Stimulated activated CD8-positive, alpha-beta memory T cell treated with anti-CD3 and anti-CD28 coated beads, Interleukin-7, amount 100 ng/mL, for 1 hour (primary cell): Measurements from ENCODE around the gene COQ8A.
A peak's percentile ranks its signal among the peaks of the same experiment; 100 is the strongest.
"Not testable (repeated sequence)": the region's sequence is repeated elsewhere in the genome, so short reads cannot be mapped to it uniquely, and the experiment has no call there.

Source experiments
- DNase-seq, 2 donors: peaks; one replicate each; pipeline ENCODE4 v3.0.0-alpha.2; 2020; ENCODE audit warnings: low read depth in 2 of 2

COQ8A gene

GRCh38 chr1:226921504-226921903, 18.6 kb upstream of the COQ8A start:
- no peak for DNase-seq

DNA sequence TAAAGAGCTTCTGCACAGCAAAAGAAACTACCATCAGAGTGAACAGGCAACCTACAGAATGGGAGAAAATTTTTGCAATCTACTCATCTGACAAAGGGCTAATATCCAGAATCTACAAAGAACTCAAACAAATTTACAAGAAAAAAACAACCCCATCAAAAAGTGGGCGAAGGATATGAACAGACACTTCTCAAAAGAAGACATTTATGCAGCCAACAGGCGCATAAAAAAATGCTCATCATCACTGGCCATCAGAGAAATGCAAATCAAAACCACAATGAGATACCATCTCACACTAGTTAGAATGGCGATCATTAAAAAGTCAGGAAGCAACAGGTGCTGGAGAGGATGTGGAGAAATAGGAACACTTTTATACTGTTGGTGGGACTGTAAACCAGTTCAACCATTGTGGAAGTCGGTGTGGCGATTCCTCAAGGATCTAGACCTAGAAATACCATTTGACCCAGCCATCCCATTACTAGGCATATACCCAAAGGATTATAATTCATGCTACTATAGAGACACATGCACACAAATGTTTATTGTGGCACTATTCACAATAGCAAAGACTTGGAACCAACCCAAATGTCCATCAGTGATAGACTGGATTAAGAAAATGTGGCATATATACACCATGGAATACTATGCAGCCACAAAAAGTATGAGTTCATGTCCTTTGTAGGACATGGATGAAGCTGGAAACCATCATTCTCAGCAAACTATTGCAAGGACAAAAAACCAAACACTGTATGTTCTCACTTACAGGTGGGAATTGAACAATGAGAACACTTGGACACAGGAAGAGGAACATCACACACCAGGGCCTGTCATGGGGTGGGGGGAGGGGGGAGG, 10.6 kb upstream of the COQ8A start:
- not testable (repeated sequence) for DNase-seq

DNA sequence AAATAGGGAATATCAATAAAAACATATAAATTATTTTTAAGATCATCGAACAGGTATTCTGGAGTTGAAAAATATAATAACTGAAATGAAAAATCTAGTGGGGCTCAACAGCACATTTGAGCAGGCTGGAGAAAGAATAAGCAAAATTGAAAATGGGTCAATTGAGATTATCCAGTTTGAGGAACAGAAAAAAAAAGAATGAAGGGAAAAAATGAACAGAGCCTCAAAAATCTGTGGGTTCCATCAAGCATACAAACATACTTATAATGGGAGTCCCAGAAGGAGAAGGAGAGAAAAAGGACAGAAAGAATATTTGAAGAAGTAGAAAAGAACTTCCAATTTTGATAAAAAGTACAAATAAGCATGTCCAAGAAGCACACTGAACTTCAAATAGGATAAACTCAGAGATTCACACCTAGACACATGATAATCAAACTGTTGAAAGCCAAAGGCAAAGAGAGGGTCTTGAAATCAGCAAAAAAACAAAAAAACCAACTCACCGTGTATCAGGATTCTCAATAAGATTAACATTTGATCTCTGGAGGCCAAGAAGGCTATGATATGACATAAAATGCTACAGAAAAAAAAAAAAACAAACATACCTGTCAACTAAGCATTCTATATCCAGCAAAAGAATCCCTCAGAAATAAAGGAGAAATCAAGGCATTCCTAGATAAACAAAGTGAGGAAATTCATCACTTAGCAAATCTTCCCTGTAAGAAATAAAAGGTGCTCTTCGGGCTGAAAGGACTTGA, 5.4 kb upstream of the COQ8A start:
- DNase-seq, result no peak

GRCh38 chr1:226937940-226938725, 2.0 kb upstream of the COQ8A start:
- no peak for DNase-seq

DNA sequence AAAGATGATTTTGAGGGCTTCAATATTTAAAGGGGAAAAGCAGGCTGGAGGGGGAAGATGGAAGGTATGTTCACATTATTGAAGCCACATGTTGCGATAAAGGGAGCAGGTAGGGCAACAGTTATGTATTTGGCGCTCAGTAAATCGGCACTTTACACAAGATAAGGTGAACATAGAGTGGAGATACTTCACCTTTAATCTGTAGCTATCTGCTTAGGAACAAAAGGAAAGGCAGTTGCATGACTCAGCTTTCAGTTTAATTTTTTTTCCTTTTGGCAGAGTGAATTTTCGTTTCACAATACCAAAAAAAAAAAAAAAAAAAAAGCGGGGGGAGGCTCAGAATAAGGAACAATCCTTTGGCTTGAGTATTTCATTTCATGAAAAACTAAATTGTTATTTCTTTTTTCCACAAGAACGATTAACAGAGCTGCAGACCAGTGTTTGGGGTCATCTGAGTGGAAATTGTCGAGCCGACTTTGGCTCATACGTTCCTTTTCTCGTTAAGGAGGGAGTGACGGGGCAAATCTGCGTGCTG, 1.1 kb upstream of the COQ8A start:
- DNase-seq, result no peak

DNA sequence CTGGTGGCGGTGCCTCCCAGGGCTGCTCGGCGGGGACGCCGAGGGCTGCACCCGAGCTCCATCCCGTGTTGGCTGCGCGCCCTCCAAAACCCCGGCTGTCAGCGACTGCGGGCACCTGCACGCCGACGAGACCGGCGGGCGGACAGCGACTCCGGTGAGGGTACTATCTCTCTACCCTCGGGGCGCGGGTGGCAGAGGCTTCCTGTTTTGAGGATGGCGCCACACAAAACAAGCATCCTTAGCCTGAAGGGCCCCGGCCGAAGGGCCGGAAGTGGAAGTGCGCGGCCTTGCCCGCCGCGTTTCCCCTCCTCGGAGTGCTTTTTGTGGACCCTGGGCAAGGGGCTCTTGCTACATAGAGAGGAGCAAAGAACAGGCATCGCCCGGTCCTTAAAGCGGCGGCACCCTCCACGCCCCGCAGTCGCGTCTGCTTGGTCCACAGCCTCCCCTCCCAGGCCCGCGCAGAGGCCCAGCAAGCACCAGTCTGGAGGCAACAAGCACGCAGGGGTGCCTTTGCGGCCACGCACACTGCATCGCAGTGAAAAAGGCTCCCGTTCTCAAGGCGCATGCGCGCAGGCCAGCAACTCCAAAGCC, 561 bp upstream of the COQ8A start:
- peak in 1 of 2 donors; percentile 41 for DNase-seq

DNA sequence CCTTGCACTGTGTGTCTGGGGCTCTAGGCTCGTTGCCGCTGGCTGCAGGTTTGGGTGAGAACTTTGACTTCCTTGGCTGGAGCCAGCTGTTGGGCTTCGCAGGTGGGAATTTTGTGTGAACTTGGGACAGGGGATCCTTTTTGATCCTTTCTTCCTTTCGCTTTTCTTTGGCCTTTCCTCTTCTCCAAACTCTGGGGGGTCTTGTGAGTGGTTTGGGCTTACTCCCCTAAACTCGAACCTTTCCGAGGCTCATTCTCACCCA, 643 bp downstream of the COQ8A start:
- no peak for DNase-seq

- DNase-seq, result no peak
Observed at GRCh38 chr1:226942392-226942791, 2.3 kb downstream of the COQ8A start.

- DNase-seq, result no peak
Observed at GRCh38 chr1:226943156-226943555, 3.1 kb downstream of the COQ8A start.

DNA sequence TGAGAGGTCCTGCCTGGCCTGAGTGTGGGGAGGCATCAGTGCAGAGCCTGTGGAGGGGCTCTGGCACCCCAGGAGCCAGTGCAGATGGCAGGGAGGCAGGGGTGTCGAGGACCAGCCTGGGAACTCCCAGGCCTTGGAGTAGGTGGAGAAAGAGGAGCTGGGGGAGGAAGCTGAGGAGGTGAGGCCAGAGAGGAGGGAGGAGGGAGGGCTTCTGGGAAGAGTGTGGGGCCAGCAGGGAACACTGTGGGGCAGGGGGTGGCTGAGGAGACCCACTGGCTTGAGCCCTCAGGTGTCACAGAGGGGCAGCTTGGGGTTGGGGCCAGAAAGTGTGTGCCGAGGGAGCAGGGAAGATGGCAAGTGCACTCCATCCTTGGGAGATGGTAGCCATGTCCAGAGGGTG, 3.8 kb downstream of the COQ8A start:
- no peak for DNase-seq

- no peak for DNase-seq
Observed at GRCh38 chr1:226945106-226945857, 5.2 kb downstream of the COQ8A start.

DNA sequence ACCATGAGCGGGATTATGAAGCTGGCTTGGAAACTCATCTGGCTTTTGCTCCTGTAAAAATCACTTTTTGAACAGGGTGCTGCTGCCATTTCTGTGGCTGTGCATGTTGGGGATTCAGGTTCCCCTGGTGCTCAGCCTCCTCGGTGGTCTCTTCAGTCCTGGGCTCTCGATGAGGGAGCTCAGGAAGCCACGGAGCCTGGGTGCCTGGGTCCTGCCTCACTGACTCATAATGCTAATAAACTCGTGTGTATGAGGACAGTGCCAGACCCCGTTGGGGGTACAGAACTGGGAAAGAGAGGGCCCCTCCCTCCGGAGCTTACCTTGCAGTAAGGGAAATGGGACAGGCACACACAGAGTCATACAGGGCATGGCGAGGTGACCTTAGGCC, 5.8 kb downstream of the COQ8A start:
- no peak for DNase-seq

- no peak for DNase-seq
Observed at GRCh38 chr1:226946285-226946684, 6.2 kb downstream of the COQ8A start.

DNA sequence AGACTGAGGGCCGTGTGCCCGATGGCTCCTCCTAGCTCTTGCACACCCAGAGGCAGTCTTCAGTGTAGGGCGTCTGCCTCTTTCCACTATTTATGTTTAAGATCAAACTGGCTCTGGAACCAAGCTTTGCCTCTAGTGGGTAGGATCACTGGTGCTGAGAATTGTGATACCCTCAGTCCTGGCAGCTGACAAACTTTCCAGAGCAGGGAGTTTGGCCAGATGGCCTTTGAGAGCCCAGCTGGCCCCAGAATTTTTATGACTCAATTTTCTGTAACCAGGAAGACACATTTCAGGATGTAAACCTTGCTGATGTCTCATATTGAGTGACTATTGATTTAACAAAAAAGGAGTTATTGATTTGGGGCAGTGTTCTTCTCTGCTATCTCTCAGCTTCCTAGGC, 6.7 kb downstream of the COQ8A start:
- no peak for DNase-seq

DNA sequence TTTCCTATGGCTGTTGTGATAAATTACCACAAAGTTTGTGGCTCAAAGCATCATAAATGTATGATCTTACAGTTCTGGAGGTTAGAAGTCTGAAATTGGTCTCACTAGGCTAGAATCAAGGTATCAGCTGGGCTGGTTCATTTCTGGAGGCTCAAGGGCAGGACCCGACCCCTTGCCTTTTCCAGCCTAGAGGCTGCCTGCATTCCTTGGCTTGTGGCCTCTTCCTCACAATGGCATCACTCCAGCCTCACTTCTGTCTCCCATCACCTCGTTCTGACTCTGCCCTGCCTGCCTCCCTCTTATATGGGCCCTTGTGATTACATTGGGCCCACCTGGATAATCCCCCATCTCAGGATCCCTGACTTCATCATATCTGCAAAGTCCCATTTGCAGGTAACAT, 8.0 kb downstream of the COQ8A start:
- DNase-seq, result no peak

- DNase-seq, result no peak
Observed at GRCh38 chr1:226948480-226948879, 8.4 kb downstream of the COQ8A start.

DNA sequence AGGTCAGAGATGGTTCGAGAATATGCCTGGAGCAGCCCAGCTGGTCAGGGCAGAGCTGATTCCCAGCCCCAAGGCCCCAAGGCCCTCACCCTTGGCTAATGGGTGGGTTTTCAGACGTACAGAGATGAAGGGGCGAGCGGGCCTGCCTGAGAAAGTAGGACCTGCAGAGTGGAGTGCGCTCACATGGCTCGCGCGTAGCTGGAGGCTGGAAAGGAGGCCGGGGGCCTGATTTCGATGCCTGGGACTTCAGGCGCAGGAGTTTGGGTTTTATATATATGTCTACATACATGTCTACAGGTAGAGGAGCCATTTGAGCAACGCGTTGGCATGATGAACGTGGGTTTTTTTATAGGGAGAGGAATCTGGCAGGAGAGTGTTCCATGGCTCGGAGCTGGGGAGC, 8.9 kb downstream of the COQ8A start:
- DNase-seq, result no peak

DNA sequence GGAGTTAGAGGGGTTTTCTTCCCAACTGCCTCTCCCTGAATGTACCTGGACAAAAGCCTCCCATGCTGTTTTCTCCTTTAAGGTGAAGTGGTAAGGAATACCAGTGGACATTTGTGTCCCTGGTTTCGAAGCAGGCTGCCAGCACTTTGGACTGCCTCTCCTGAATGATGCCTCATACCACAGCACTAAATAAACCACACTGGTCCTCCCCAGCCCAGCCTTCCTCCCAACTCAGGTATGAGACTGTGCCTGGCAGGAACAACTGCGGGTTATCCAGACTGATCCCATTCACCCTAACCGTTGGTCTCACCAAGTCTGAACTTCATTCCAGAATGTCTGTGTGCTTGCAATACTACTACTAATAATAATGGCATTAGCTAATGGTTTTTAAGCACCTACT, 9.3 kb downstream of the COQ8A start:
- no peak for DNase-seq

DNA sequence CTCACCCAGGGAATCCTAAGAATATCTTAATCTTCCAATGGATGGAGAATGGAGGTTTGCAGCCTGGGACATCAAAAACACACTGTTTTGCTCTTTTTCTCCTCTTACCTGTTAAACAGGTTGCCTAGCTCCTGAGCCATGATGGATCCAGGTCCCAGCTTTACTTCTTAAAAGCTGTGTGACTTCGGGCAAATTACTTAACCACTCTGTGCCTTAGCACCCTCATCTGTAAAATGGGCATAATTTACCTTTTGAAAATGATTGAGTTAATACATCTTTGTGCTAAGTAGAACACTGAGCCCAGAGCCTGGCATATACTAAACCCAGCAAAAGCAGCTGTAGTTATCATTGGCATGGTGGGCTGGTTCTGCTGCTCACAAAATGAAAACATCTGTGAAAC, 10.2 kb downstream of the COQ8A start:
- no peak for DNase-seq

- DNase-seq, result no peak
Observed at GRCh38 chr1:226950871-226951270, 10.8 kb downstream of the COQ8A start.
